ENCODE data around the gene GAS2. TPM values are rescaled to one million over a fixed set of nuclear protein-coding genes. Genes with fewer than 3 reads are reported as not detected.

GAS2 gene
- total RNA-seq, 6 experiments from 2014 or later: 16.1 to 35.6 (median 27.8) TPM

DNA sequence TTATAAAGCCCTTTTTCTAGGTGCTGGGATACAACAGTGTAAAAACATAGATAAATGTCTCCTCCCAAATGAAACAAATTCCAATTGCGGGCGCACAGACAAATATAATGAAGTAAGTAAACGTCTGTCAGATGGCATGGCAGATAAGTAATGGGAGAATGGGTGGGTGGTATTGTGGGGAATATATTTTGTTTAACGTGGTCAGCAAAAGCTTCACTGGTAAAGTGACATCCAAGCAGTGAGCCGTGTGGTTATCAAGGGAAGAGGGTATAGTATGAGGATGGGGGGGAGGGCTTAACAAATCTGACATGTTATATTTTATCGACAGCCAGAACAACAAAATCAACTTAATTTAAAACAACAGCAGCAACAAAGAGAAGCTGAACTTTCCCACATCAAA lies 162.0 kb downstream of the GAS2 start:
- TF ChIP-seq, protein P1, sequence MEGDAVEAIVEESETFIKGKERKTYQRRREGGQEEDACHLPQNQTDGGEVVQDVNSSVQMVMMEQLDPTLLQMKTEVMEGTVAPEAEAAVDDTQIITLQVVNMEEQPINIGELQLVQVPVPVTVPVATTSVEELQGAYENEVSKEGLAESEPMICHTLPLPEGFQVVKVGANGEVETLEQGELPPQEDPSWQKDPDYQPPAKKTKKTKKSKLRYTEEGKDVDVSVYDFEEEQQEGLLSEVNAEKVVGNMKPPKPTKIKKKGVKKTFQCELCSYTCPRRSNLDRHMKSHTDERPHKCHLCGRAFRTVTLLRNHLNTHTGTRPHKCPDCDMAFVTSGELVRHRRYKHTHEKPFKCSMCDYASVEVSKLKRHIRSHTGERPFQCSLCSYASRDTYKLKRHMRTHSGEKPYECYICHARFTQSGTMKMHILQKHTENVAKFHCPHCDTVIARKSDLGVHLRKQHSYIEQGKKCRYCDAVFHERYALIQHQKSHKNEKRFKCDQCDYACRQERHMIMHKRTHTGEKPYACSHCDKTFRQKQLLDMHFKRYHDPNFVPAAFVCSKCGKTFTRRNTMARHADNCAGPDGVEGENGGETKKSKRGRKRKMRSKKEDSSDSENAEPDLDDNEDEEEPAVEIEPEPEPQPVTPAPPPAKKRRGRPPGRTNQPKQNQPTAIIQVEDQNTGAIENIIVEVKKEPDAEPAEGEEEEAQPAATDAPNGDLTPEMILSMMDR (IDR thresholded peaks at IDR 0.05): no peak
- TF ChIP-seq POLR2A (IDR thresholded peaks at IDR 0.05): no peak
- H3K36me3 ChIP-seq: peaks cover 0 to 2% (median 0%) of the 10 kb centered on the region in 4 donors
- H3K27ac ChIP-seq: no peak overlapping the region
- WGBS (ENCODE audit: insufficient coverage, low coverage, low lambda C conversion rate, missing lambda C conversion rate): 50% methylated on average over 6 of the region's 6 CpGs
- H3K4me1 ChIP-seq: peaks cover 0 to 9% (median 0%) of the 10 kb centered on the region in 4 donors
- H3K27me3 ChIP-seq: no peaks in the 10 kb centered on the region
- intact Hi-C loops (cut with DNase I): no loop called here
- ATAC-seq: no peak
- H3K9me3 ChIP-seq: no peaks in the 10 kb centered on the region
- DNase-seq: no peak
- no peak overlapping the region for H3K4me3 ChIP-seq

DNA sequence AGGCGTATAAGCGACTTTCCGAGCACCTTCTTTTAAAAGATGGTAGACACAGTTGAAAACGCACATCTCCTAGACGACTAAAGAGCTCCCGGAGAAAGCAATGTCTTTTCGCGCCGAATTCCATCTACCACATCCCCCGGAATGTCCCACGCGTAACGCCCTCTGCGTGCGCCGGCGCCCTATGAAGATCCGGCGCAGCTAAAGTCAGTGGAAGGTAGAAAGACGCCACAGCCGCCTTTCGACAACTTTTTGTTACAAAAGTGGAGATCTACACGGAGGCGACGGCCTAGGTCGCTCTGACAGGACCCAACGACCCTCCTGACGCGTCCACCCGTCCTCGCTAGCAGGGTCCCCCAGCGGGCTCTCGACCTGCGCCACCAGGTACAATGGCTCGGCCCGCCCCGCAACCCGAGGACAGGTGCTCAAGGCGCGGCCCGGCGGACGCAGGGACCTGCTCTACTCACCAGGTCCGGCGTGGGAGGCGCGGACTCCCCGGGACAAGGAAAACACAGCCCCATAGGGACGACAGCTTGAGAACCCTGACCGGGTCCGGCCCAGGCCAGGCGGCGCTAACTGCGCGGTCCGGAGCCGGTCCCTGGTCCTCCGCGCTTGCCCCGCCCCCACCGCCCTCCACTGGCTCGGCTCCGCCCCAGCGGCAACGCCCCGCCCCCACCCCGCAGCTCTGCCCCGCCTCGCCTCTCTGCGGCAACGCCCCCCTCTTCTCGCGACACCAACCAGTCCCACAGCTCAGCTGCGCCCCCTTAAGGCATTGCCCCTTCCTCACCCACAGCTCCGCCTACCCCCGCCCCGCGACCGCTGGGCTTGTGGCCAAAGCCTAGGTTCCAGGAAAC lies 163.0 kb downstream of the GAS2 start, which contains the start of gene SVIP:
SVIP (minus strand) TSS at position 571 of the 851 bp plus-strand sequence; CDS start at position 518, 53 bp downstream.
- under 1% methylated on average over 33 of the region's 79 CpGs for WGBS (ENCODE audit: insufficient coverage, low coverage, low lambda C conversion rate, missing lambda C conversion rate)
- Histone ChIP-seq H3K4me3 (peak within 1 kb of the TSS; percentile 73 to 85 (median 78)), H3K4me1 (peaks cover 0 to 9% (median 0%) of the 10 kb centered on the region in 4 donors), H3K9me3 (no peaks in the 10 kb centered on the region), H3K27me3 (no peaks in the 10 kb centered on the region), H3K36me3 (no peaks in the 10 kb centered on the region), H3K27ac (peak within 1 kb of the TSS; percentile 48 to 80 (median 75))
- intact Hi-C loops (cut with DNase I): no loop called here
- peak; percentile 99 for DNase-seq
- TF ChIP-seq POLR2A (IDR thresholded peaks at IDR 0.05): peak; percentile 86
- TF ChIP-seq, protein P1 (IDR thresholded peaks at IDR 0.05): peak; percentile 45 to 75 (median 67)
- peak; percentile 97 to 99 (median 98) for ATAC-seq

DNA sequence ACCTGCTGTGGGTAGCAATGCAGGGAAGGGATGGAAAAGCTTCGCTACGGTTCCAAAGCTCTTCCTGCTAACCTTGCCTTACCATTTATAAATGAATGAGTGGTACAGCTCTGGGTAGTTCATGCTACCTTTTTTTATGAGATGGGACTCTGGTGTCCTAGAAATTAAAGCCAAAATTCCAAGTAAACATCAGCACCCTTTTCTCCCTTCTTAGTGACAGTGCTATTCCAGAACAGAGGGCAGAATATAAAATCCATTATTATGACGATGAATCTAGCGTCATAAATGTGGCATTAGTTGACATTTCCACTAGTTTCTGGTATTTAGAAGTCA lies 163.6 kb downstream of the GAS2 start:
- Histone ChIP-seq H3K4me3 (peak overlapping the region in 1 of 3 donors; percentile 85), H3K27ac (no peak overlapping the region), H3K9me3 (no peaks in the 10 kb centered on the region), H3K4me1 (peaks cover 0 to 9% (median 0%) of the 10 kb centered on the region in 4 donors), H3K27me3 (no peaks in the 10 kb centered on the region), H3K36me3 (no peaks in the 10 kb centered on the region)
- intact Hi-C loops (cut with DNase I): no loop called here
- TF ChIP-seq, protein P1 (IDR thresholded peaks at IDR 0.05): no peak
- no peak for TF ChIP-seq POLR2A (IDR thresholded peaks at IDR 0.05)
- DNase-seq: no peak
- no peak for ATAC-seq
- 6% methylated on average over 4 of the region's 4 CpGs for WGBS (ENCODE audit: insufficient coverage, low coverage, low lambda C conversion rate, missing lambda C conversion rate)

DNA sequence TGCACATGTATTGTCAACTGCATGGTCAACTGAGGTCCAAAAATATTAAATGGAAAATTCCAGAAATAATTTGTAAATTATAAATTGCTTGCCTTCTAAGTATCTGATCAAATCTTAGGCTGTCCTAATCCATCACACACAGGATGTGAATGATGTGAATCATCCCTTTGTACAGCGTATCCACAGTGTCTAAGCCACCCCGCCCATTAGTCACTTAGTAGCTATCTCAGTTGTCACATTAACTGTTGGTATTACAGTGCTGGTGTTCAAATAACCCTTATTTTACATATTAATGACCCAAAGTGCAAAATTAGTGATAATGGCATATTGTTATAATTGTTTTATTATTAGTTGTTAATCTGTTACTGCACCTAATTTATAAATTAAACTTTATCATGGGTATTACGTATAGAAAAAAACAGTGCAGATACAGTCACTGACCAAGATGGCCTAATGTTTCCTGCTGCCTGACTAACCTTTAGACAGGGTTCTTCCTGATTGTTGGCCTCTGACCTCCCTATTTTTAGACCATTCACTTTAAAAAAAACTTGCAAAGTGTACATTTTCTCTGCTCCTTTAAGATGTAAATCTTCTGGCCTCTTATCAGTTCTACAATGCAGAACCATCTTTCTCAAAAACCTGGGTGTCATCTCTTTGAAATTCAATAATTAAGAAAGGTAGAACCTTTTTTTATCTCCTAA lies 166.1 kb downstream of the GAS2 start:
- Histone ChIP-seq H3K4me1 (peaks cover 0 to 9% (median 0%) of the 10 kb centered on the region in 4 donors), H3K4me3 (no peak overlapping the region), H3K27me3 (no peaks in the 10 kb centered on the region), H3K27ac (no peak overlapping the region), H3K9me3 (no peaks in the 10 kb centered on the region), H3K36me3 (no peaks in the 10 kb centered on the region)
- no peak for TF ChIP-seq POLR2A (IDR thresholded peaks at IDR 0.05)
- TF ChIP-seq, protein P1 (IDR thresholded peaks at IDR 0.05): no peak
- DNase-seq (no peak), ATAC-seq (no peak)
- intact Hi-C loops (cut with DNase I): no loop called here
- 79% methylated on average over 3 of the region's 3 CpGs for WGBS (ENCODE audit: insufficient coverage, low coverage, low lambda C conversion rate, missing lambda C conversion rate)

Data from right lobe of liver (tissue), 6 donors.